GM12878 (cell line): Measurements from ENCODE around the gene SLC9A3. TPM values are rescaled to one million over a fixed set of nuclear protein-coding genes. Genes with fewer than 3 reads are reported as not detected.

Experiments used
- ASH2L ChIP-seq: fragments of 300-600, 200-600 bp; sonication (generic); IDR thresholded peaks from 2 replicates; pipeline ENCODE4 v1.6.1; 2017; ENCODE audit warnings: low read depth, mild to moderate bottlenecking, borderline replicate concordance
- ATF7 ChIP-seq: fragments of 450-650 bp; IDR thresholded peaks from 2 replicates; pipeline ENCODE4 v1.6.1; 2016; ENCODE audit warnings: low read depth, mild to moderate bottlenecking
- CHD1 ChIP-seq: IDR thresholded peaks from 2 replicates; pipeline ENCODE4 v1.6.1; 2012; ENCODE audit warnings: low read depth, low read length, improper control_type of control experiment
- EED ChIP-seq: sonication (generic); IDR thresholded peaks from 2 replicates; pipeline ENCODE4 v1.6.1; 2016; ENCODE audit warnings: antibody characterized with exemption, low read depth
- FOXK2 ChIP-seq: fragments of 450-650 bp; IDR thresholded peaks from 2 replicates; pipeline ENCODE4 v1.6.1; 2017; ENCODE audit warnings: mild to moderate bottlenecking, moderate library complexity
- FOXM1 ChIP-seq: IDR thresholded peaks from 2 replicates; pipeline ENCODE4 v1.6.1; 2012; ENCODE audit warnings: low read depth, mild to moderate bottlenecking, inconsistent platforms, low read length, moderate library complexity
- HCFC1 ChIP-seq: fragments of 150-350 bp; IDR thresholded peaks from 2 replicates; pipeline ENCODE4 v1.6.1; 2014; ENCODE audit warnings: low read length
- MTA3 ChIP-seq: IDR thresholded peaks from 2 replicates; pipeline ENCODE4 v1.6.1; 2012; ENCODE audit warnings: low read length, inconsistent platforms, borderline replicate concordance
- MYB ChIP-seq: fragments of 150-350 bp; IDR thresholded peaks from 2 replicates; pipeline ENCODE4 v1.6.1; 2014; ENCODE audit warnings: mild to moderate bottlenecking, low read depth, low read length, borderline replicate concordance
- MYC ChIP-seq: IDR thresholded peaks from 2 replicates; pipeline ENCODE4 v1.6.1; 2011; ENCODE audit warnings: mild to moderate bottlenecking, low read length, moderate library complexity, inconsistent platforms; ENCODE audit not compliant: insufficient read depth, insufficient replicate concordance, insufficient read length, severe bottlenecking
- NFIC ChIP-seq: IDR thresholded peaks from 2 replicates; pipeline ENCODE4 v1.6.1; 2012; ENCODE audit warnings: low read depth, mild to moderate bottlenecking, inconsistent platforms, low read length, moderate library complexity
- POLR2A ChIP-seq: IDR thresholded peaks from 2 replicates; pipeline ENCODE4 v1.6.1; 2011; ENCODE audit warnings: low read depth, mild to moderate bottlenecking, low read length
- RFX5 ChIP-seq: IDR thresholded peaks from 2 replicates; pipeline ENCODE4 v1.6.1; 2011; ENCODE audit warnings: low read depth, low read length, improper control_type of control experiment
- SMAD1 ChIP-seq: fragments of 450-650 bp; IDR thresholded peaks from 2 replicates; pipeline ENCODE4 v1.6.1; 2018; ENCODE audit warnings: mild to moderate bottlenecking, low read depth; ENCODE audit not compliant: partially characterized antibody
- SPI1 ChIP-seq: IDR thresholded peaks from 2 replicates; pipeline ENCODE4 v1.6.1; 2011; ENCODE audit warnings: low read depth, mild to moderate bottlenecking, low read length, moderate library complexity, borderline replicate concordance; ENCODE audit not compliant: insufficient read depth
- SREBF2 ChIP-seq: IDR thresholded peaks from 2 replicates; pipeline ENCODE4 v1.6.1; 2012; ENCODE audit warnings: mild to moderate bottlenecking, low read length
- ZNF24 ChIP-seq: fragments of 450-650 bp; IDR thresholded peaks from 2 replicates; pipeline ENCODE4 v1.6.1; 2017; ENCODE audit warnings: antibody characterized with exemption, mild to moderate bottlenecking
- polyA plus RNA-seq, 11 experiments: library from polyadenylated mRNA; depleted of rRNA in 4 of 11; unstranded in 6 of 11; stranded (reverse) in 5 of 11; fragments of >200 nt; fragmentation: Nextera tagmentation in 4 of 11; fragmentation: Illumina TruSeq in 1 of 11; extraction: Ambion mirVana in 4 of 11; extraction: Trizol in 1 of 11; gene quantifications; 1 replicate in 1 of 11; 2 replicates in 10 of 11; pipeline versions ENCODE4 v1.2.1 to v1.2.3, GENCODE V29; 2011 to 2016; ENCODE audit warnings: inconsistent platforms in 2 of 11, missing spikeins in 2 of 11, low read depth in 1 of 11
- total RNA-seq, 4 experiments: library from RNA; depleted of rRNA in 3 of 4; stranded (reverse); fragments of >200 nt in 3 of 4; fragmentation: Illumina TruSeq in 1 of 4; extraction: Trizol in 1 of 4; gene quantifications; 2 replicates each; pipeline versions ENCODE4 v1.2.1 to v1.2.3, GENCODE V29; 2013 to 2021
- TF ChIP-seq, protein P1 (sequence below): IDR thresholded peaks from 2 replicates; pipeline ENCODE4 v1.6.1; 2011; ENCODE audit warnings: low read depth, low read length, improper control_type of control experiment, borderline replicate concordance
- TF ChIP-seq, protein P2 (sequence below): IDR thresholded peaks from 2 replicates; pipeline ENCODE4 v1.6.1; 2012; ENCODE audit warnings: low read depth, low read length, improper control_type of control experiment
- TF ChIP-seq, protein P3 (sequence below): fragments of 450-650 bp; formaldehyde crosslinking; IDR thresholded peaks from 2 replicates; pipeline ENCODE4 v1.5.0; 2022; ENCODE audit warnings: mild to moderate bottlenecking, missing genetic modification characterization
- TF ChIP-seq, protein P4 (sequence below): IDR thresholded peaks from 2 replicates; pipeline ENCODE4 v1.6.1; 2011; ENCODE audit warnings: low read depth, mild to moderate bottlenecking, low read length, moderate library complexity, borderline replicate concordance; ENCODE audit errors: extremely low read depth
- TF ChIP-seq, protein P5 (sequence below): fragments of 450-650 bp; IDR thresholded peaks from 2 replicates; pipeline ENCODE4 v1.6.1; 2017; ENCODE audit warnings: antibody characterized with exemption, mild to moderate bottlenecking, moderate library complexity

Gene SLC9A3
- total and polyA plus RNA-seq, 10 of the 15 experiments (the other 5 are each of a cell fraction or from before 2014, with no cell fraction given), result 0.04 to 5.2 (median 2.3) TPM; not detected in 1

DNA sequence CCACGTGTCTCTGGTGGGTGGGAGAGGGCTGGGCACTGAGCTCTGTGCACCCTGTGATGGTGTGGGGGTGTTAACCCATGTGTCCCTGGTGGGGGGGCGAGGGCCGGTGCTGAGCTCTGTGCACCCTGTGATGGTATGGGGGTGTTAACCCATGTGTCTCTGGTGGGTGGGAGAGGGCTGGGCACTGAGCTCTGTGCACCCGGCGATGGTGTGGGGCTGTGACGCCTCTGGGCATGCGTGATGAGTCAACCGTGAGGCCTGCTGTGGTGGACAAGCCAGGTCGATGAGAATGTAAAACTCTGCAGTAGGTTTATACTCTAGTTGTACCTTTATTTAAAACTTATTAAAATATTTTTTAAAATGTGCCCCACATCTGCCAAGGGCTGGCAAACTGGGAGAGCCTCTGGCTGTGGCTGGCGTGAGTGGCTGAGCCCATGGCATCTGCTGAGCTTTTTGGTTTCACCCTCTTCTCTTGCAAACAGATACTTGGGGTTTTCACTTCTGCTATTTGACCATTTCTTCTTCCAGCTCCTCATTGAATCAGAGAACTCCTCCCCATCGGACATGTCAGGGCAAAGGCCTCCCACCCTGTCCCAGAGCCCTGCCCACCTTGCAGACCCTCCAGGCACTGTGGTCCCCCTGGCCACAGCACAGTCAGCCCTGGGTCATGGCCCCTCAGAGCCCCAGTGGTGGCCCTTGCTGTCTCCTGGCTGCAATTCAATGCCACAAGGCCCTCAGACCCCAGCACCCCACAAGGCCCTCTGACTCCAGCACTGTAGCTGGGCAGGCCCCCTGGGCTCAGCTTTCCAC, 99.7 kb downstream of the SLC9A3 start (continued):
- TF ChIP-seq, protein P1, sequence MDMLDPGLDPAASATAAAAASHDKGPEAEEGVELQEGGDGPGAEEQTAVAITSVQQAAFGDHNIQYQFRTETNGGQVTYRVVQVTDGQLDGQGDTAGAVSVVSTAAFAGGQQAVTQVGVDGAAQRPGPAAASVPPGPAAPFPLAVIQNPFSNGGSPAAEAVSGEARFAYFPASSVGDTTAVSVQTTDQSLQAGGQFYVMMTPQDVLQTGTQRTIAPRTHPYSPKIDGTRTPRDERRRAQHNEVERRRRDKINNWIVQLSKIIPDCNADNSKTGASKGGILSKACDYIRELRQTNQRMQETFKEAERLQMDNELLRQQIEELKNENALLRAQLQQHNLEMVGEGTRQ, result no peak; the same call in 1 of the 2 replicates
- TF ChIP-seq NFIC (peak; percentile 75; the same call in 1 of the 2 replicates), FOXK2 (no peak), HCFC1 (no peak), ASH2L (no peak), MYB (no peak), EED (peak; percentile 73), RFX5 (no peak), CHD1 (no peak), MYC (no peak), SPI1 (peak; percentile 99), FOXM1 (0 out of 2 replicates have a peak, but pooled peaks have one; percentile 42), ATF7 (peak; percentile 74), MTA3 (peak; percentile 70; the same call in 1 of the 2 replicates), SMAD1 (no peak), ZNF24 (0 out of 2 replicates have a peak, but pooled peaks have one; percentile 14), SREBF2 (no peak), POLR2A (peak; percentile 63; the same call in 1 of the 2 replicates)
- TF ChIP-seq, protein P2, sequence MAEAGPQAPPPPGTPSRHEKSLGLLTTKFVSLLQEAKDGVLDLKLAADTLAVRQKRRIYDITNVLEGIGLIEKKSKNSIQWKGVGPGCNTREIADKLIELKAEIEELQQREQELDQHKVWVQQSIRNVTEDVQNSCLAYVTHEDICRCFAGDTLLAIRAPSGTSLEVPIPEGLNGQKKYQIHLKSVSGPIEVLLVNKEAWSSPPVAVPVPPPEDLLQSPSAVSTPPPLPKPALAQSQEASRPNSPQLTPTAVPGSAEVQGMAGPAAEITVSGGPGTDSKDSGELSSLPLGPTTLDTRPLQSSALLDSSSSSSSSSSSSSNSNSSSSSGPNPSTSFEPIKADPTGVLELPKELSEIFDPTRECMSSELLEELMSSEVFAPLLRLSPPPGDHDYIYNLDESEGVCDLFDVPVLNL, result no peak
- TF ChIP-seq, protein P3, sequence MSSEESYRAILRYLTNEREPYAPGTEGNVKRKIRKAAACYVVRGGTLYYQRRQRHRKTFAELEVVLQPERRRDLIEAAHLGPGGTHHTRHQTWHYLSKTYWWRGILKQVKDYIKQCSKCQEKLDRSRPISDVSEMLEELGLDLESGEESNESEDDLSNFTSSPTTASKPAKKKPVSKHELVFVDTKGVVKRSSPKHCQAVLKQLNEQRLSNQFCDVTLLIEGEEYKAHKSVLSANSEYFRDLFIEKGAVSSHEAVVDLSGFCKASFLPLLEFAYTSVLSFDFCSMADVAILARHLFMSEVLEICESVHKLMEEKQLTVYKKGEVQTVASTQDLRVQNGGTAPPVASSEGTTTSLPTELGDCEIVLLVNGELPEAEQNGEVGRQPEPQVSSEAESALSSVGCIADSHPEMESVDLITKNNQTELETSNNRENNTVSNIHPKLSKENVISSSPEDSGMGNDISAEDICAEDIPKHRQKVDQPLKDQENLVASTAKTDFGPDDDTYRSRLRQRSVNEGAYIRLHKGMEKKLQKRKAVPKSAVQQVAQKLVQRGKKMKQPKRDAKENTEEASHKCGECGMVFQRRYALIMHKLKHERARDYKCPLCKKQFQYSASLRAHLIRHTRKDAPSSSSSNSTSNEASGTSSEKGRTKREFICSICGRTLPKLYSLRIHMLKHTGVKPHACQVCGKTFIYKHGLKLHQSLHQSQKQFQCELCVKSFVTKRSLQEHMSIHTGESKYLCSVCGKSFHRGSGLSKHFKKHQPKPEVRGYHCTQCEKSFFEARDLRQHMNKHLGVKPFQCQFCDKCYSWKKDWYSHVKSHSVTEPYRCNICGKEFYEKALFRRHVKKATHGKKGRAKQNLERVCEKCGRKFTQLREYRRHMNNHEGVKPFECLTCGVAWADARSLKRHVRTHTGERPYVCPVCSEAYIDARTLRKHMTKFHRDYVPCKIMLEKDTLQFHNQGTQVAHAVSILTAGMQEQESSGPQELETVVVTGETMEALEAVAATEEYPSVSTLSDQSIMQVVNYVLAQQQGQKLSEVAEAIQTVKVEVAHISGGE, result no peak
- TF ChIP-seq, protein P4, sequence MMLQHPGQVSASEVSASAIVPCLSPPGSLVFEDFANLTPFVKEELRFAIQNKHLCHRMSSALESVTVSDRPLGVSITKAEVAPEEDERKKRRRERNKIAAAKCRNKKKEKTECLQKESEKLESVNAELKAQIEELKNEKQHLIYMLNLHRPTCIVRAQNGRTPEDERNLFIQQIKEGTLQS, result no peak
- TF ChIP-seq, protein P5, sequence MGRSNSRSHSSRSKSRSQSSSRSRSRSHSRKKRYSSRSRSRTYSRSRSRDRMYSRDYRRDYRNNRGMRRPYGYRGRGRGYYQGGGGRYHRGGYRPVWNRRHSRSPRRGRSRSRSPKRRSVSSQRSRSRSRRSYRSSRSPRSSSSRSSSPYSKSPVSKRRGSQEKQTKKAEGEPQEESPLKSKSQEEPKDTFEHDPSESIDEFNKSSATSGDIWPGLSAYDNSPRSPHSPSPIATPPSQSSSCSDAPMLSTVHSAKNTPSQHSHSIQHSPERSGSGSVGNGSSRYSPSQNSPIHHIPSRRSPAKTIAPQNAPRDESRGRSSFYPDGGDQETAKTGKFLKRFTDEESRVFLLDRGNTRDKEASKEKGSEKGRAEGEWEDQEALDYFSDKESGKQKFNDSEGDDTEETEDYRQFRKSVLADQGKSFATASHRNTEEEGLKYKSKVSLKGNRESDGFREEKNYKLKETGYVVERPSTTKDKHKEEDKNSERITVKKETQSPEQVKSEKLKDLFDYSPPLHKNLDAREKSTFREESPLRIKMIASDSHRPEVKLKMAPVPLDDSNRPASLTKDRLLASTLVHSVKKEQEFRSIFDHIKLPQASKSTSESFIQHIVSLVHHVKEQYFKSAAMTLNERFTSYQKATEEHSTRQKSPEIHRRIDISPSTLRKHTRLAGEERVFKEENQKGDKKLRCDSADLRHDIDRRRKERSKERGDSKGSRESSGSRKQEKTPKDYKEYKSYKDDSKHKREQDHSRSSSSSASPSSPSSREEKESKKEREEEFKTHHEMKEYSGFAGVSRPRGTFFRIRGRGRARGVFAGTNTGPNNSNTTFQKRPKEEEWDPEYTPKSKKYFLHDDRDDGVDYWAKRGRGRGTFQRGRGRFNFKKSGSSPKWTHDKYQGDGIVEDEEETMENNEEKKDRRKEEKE, result no peak
